RKO (cell line): ENCODE results near the gene CABLES1.
A peak's percentile ranks its signal among the peaks of the same experiment; 100 is the strongest.

Source experiments
- DNase-seq: peaks from one replicate; pipeline ENCODE4 v3.0.0-alpha.2; 2016; ENCODE audit warnings: low spot score

CABLES1 gene

GRCh38 chr18:23217781-23218180 lies 82.5 kb downstream of the CABLES1 start:
- no peak for DNase-seq

DNA sequence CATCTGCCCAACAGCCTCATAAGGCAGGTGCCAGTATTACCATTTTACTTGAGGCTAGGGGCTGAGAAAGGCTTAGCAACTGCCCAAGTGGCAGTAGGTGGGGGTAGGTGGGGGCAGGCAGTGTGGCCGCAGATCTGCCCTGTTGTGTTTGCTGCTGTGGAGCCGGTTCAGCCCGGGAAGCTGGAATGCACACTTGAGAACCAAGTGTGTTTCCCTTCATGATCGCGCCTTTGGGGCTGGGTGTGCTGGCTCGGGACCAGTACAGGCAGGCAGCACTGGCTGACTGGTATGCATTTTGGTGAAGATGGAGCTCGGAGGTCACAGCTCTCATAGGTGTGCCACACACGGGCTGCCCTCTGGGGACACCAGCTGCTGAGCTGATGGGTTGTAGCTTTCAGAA lies 85.1 kb downstream of the CABLES1 start:
- no peak for DNase-seq

DNA sequence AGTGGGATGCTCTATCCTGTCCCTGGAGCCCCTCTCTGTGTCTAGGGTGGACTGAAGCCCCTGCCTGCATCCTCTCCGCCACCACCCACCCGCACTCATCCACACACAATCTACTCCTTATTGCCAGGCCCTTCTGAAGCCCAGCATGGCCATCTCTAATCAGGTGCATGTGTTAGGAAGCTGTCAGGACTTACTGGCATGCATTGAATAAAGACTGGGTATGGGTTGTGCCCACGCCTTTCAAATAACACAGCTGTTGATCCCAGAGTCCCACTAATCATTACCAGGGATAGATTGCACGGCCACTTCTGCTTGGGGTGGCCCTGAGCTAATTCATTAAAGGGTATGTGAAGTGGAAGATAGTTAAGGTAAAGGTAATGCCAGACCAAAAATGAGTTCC lies 88.4 kb downstream of the CABLES1 start:
- no peak for DNase-seq

DNA sequence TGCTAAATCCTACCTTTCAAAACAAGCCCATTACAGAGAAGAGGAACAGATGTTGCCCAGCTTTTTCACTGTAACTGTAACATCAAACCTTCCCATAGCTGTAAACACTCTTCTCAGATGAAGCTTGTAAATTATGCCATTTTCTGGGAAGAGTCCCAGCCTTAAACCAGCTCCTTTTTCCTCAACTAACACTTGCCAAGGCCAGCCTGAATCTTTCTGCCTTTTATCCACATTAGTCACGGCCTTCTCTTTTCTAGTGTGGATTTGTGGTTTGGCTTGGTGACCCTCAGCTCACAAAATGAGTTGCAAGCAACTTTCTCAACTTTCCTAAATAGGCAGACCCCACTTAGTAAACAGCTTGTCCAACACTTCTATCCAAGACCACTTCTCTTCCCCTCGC lies 90.2 kb downstream of the CABLES1 start:
- DNase-seq: no peak

- no peak for DNase-seq
Measured at GRCh38 chr18:23226391-23226790, 91.1 kb downstream of the CABLES1 start.

- peak; percentile 23 for DNase-seq
Measured at GRCh38 chr18:23226930-23227725, 91.8 kb downstream of the CABLES1 start.

DNA sequence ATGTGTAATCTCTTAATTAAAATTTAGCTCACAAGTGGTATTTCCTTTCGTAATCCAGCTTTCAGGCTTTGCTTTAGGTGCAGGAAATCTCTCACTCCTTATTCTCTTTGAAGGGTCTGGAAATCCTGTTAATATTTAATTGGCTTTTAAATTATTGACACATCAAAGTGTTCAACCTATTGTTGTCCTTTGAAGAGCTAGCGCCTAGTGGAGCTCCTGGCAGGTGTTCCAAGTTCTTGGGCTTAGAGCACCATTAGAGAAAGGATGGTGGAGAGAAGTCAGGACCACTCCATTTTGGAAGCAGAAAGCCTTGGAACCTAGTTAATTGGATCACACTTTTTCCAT lies 92.4 kb downstream of the CABLES1 start:
- no peak for DNase-seq

- DNase-seq: no peak
Measured at GRCh38 chr18:23228102-23229061, 93.1 kb downstream of the CABLES1 start.

- DNase-seq: no peak
Measured at GRCh38 chr18:23229472-23229871, 94.2 kb downstream of the CABLES1 start.

DNA sequence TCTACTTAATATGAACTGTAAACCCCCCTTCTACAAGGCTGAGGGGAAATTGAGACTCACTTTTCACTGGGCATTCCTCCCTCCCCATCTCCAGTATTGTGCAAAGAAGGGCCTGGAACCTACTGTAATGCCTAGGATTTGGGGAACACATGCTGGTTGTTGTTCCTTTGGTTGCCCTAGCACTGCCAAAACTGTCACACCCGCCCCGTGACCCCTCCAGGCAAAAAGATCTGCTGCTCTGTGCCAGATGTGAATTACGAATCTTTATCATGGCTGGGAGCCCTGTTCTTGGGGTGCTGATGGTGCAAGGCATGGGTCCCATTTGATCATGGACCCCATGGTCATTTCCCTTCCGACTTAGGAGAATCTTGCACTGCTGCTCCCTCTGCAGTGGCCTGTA lies 95.4 kb downstream of the CABLES1 start:
- DNase-seq: no peak

- no peak for DNase-seq
Measured at GRCh38 chr18:23231340-23232021, 96.2 kb downstream of the CABLES1 start.

DNA sequence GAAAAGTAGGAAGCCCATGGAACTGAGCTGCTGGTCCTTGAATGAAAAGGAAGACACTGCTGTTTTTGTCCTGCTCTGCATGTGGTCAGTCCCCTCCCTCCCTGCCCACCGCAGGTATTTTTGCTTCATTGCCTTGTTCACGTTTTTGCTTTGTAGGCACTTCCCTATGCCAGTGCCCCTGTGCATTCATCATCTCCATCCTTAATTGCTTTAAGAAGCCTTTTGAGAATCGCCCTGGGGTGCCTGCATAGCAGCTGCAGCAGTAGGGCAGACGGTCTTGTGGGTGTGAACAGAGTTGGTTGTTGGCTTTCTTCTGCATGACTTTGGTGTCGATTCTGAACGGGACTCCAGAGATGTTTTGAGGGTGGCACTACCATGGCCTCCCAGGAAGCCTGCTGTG lies 97.0 kb downstream of the CABLES1 start:
- no peak for DNase-seq

DNA sequence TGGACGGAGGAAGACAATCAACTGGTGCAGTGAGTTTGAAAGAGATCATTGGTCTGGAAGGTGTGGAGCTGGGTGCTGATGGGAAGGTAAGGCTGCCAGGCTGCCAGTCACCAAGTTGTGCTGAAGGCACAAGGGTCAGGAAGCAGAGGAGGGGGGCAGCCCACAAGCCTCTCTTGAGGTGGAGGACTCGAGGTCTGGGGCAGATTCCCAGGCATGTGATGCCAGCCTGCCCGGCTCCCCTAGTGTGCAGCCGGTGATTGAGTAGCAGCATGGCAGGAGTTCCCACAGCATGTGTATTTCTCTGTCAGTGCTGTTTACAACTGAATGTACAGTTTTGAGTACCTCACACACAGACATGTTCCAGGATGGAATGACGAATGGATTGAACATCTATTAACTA lies 99.3 kb downstream of the CABLES1 start:
- no peak for DNase-seq

- DNase-seq: no peak
Measured at GRCh38 chr18:23235336-23235735, 100.1 kb downstream of the CABLES1 start.

GRCh38 chr18:23235860-23236259 lies 100.6 kb downstream of the CABLES1 start:
- DNase-seq: no peak

DNA sequence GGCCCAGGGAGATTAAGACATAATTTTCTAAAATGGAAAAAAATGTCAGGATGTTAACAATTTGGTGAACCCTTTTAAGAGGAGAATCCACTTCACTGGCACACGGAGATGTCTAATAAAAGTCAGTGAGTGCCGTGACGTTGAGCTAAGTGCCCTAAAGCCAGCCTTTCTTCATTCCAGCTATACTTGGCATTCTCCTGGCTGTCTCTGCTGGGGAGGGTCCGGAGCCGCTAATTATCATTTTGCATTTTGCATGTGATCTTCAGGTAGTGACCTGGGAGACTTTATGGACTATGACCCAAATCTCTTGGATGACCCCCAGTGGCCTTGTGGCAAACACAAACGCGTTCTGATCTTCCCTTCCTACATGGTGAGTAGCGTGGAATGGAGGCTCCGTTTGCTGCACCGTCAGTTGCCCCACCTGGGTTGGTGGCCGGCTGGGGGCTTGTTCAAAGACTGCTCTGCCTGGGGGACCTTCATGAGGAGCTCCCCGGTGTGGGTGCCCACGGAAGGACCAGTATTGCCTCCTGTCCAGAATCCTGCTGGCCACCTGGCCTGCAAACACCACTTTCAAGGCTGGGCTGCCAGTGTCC lies 101.7 kb downstream of the CABLES1 start:
- DNase-seq: no peak

DNA sequence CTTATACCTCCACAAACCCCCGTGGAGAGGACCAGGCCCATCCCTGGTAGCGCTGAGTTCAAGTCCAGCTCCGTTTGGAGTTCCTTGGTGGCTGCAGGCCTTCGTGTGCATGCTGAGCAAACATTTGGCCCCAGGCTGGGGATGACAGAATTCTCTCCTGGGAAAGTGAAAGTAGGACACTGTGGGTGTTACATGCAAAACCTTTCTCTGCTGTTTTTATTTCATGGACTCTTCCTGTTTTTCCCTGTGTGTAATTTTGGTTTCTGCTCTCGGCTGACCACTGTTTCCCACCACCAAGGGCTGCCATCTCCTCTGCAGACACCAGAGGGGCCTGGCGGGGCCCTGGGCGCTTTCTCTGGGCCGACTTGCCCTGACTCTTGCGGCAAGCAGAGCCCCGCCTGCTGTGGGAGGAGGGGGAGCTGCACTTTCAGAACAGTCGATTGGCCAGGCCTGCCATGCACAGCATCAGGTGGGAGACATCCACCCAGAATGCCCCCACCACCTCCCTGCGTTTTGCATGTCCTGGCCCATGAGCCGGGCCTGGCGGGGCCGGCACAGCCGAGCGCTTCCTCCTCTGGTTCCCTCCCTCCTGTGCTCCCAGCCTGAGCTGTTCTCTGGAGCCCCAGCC lies 102.4 kb downstream of the CABLES1 start:
- no peak for DNase-seq

DNA sequence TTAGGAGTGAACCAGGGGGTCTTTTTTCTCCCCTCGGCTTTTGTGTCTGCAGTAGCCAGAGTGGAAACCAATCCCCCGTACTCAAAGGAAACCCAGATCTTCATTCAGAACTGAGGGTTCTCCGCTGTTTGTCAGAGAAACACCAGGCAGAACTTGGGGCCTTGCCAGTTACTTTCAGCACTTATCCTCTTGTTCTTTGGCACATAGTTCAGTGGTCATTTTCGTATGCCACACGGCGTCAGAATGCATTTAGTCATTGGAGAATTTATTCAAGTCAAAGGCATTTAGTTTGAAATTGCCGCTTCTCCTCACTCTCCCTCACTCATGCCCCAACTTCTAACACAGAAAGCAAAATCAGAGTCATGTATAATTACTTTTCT lies 102.9 kb downstream of the CABLES1 start:
- DNase-seq: no peak

DNA sequence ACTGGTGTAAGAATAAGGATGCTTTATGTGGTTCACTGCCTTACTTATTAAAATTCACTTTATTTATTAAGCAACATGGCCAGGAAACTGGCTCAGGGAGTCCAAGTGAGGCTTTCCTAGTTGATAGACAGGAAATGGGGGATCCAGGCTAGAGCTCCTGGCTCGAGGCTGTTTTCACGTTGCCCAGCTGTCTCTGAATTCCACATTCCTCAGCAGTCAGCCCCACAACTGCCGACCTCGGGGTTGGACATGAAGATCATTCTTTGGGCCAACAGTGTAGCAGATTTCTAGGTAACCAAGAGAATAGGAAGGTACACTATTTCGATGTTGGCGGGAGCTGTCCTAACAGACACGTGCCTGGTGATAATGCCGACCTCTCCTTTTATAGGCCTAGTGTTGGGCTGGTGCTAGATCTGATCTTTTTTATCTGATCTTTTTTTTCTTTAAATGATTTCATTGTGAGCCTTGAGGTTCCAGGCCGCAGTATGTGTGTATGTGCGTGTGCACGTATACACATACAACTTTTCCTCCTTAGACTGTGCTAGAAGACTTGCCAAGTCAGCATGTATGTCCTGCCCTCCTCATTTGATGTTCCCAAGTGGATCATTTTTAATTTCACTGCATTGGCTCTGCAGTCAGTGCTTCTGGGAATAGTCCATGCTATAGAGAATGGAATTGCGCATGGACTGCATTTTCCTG lies 103.5 kb downstream of the CABLES1 start:
- no peak for DNase-seq

- no peak for DNase-seq
Measured at GRCh38 chr18:23239350-23239692, 104.0 kb downstream of the CABLES1 start.

GRCh38 chr18:23239885-23240608 lies 104.8 kb downstream of the CABLES1 start:
- DNase-seq: no peak
